ENCODE measurements around the gene CDC42BPB. TPM values are rescaled to one million over a fixed set of nuclear protein-coding genes. Genes with fewer than 3 reads are reported as not detected.

Gene CDC42BPB
- total RNA-seq, 1 donor from 2014 or later, result 147 TPM

DNA sequence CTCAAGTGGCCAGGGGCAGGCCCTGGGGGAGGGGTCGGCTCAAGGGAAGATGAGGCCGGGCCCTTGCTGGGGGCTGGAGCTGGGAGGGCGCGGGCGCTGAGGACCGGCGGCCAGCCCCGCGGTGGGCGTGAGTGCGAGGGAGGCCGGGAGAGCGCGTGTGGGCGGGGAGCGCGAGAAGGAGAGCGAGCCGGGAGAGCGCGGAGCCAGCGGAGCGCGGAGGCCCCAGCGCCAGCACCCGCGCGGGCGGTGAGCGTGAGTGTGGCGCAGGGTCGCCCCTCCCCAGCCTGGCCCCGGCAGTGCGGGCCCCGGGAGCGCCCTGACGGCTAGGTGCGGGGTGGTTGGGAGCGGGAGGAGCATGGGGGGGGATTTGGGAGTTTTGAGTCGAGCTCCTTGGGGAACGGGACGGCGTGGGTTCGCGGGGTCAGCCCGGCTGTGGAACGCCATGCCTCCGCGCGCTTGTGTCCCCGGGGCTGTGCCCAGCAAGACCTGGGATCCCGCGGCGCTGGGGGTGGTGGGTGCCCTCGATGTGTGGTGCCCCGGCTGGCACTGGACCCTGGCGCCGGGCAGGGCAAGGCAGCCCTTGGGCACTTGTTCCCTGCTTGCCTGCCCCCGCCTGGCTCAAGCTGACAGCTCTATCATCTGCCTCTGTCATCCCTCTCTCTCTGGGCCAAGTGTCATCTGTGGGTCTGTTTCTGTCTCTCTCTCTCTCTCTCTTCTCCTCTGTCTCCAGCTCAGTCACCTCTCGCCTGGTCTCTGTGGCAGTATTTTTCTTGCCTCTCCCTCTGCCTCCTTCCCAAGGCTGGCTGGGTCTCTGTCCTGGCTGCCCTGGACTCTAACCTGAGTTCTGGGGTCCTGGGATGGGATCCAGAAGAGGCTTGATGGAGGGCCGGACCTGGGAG lies 26.9 kb upstream of the CDC42BPB start, which contains the start of gene LBHD2:
Gene LBHD2, plus strand, starts transcription at position 190 of the 899 bp plus-strand sequence. CDS start 1,803 bp downstream, outside the sequence.
- H3K4me3 ChIP-seq (ENCODE audit: low read depth, low read length), result no peak within 1 kb of the TSS
- H3K36me3 ChIP-seq (ENCODE audit: control insufficient read depth, insufficient read depth, low read length), result no peaks in the 10 kb centered on the region
- TF ChIP-seq, protein P1, sequence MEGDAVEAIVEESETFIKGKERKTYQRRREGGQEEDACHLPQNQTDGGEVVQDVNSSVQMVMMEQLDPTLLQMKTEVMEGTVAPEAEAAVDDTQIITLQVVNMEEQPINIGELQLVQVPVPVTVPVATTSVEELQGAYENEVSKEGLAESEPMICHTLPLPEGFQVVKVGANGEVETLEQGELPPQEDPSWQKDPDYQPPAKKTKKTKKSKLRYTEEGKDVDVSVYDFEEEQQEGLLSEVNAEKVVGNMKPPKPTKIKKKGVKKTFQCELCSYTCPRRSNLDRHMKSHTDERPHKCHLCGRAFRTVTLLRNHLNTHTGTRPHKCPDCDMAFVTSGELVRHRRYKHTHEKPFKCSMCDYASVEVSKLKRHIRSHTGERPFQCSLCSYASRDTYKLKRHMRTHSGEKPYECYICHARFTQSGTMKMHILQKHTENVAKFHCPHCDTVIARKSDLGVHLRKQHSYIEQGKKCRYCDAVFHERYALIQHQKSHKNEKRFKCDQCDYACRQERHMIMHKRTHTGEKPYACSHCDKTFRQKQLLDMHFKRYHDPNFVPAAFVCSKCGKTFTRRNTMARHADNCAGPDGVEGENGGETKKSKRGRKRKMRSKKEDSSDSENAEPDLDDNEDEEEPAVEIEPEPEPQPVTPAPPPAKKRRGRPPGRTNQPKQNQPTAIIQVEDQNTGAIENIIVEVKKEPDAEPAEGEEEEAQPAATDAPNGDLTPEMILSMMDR (IDR thresholded peaks at IDR 0.05; ENCODE audit: insufficient read depth, low read length, poor library complexity, severe bottlenecking), result no peak
- peaks cover 27% of the 10 kb centered on the region for H3K27me3 ChIP-seq (ENCODE audit: control insufficient read depth, insufficient read depth, low read length)
- no peak for DNase-seq (ENCODE audit: low read depth)

DNA sequence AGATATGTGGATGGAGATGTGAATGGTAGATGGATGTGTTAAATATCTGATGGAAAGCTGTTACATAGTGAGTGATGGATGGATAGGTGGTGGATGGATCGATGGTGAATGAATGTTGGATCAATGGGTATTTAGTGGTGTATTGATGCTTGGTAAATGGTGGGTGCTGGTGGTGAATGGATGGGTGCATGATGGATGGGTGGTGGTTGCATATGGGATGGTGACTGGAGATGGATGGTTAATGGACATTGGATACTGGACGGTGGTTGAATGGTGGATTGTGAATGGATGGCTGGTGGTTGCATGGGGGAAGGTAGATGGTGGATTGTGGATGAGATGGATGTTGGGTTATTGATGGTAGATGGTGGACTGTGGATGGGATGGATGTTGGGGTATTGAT lies 24.6 kb upstream of the CDC42BPB start:
- TF ChIP-seq, protein P1 (IDR thresholded peaks at IDR 0.05; ENCODE audit: insufficient read depth, low read length, poor library complexity, severe bottlenecking), result no peak
- H3K4me3 ChIP-seq (ENCODE audit: low read depth, low read length), result no peak overlapping the region
- H3K36me3 ChIP-seq (ENCODE audit: control insufficient read depth, insufficient read depth, low read length), result no peaks in the 10 kb centered on the region
- H3K27me3 ChIP-seq (ENCODE audit: control insufficient read depth, insufficient read depth, low read length), result peaks cover 27% of the 10 kb centered on the region
- DNase-seq (ENCODE audit: low read depth), result no peak

DNA sequence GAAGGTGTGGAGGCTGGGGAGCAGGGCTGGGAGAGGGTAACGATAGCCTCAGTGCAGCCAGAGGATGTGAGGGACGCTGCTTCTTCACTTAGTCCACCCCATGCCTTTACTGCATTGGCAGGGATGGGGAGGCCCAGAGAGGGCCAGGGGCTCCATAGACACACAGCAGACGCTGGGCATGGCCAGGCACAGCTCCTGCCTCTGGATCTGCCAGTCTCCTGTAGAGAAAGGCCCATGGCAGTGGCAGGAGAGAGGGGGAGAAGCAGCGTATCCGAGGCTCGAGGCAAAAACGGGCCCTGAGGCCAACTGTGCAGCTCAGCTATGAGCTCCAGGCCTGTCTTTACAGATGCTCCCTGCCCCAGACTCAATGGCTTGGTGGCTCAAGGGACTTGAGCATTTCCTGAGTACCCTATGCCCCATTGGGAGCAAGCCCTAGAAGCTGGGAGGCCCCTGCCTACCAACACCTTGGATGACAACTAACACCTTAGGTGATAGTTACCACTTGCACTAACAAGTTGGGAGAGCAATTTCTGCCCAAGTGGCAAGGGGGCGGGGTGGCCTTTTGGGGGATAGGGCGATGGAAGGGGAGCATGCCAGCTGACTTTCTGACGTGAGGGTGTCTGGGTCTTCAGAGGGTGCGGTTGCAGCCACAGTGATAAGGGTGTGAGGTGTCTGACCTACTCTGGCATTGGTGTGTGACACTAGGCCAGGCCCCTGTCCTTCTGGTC lies 21.7 kb upstream of the CDC42BPB start:
- Histone ChIP-seq H3K4me3 (ENCODE audit: low read depth, low read length) (no peak overlapping the region), H3K36me3 (ENCODE audit: control insufficient read depth, insufficient read depth, low read length) (no peaks in the 10 kb centered on the region), H3K27me3 (ENCODE audit: control insufficient read depth, insufficient read depth, low read length) (peaks cover 8% of the 10 kb centered on the region)
- no peak for DNase-seq (ENCODE audit: low read depth)
- TF ChIP-seq, protein P1 (IDR thresholded peaks at IDR 0.05; ENCODE audit: insufficient read depth, low read length, poor library complexity, severe bottlenecking), result no peak

DNA sequence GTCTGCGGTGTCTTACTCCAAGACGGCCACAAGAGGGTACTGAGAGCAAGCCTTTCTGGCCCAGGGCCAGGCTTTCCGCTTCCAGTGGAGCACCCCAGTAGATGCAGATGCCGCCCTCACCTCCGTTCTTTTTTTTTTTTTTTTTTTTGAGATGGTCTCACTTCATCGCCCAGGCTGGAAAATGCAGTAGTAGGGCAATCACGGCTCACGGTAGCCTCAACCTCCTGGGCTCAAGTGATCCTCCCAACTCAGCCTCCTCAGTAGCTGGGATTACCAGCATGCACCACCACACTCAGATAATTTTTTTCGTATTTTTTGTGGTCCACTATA lies 21.0 kb upstream of the CDC42BPB start:
- Histone ChIP-seq H3K36me3 (ENCODE audit: control insufficient read depth, insufficient read depth, low read length) (no peaks in the 10 kb centered on the region), H3K27me3 (ENCODE audit: control insufficient read depth, insufficient read depth, low read length) (peaks cover 4% of the 10 kb centered on the region), H3K4me3 (ENCODE audit: low read depth, low read length) (no peak overlapping the region)
- TF ChIP-seq, protein P1 (IDR thresholded peaks at IDR 0.05; ENCODE audit: insufficient read depth, low read length, poor library complexity, severe bottlenecking), result peak; percentile 79
- DNase-seq (ENCODE audit: low read depth), result no peak

DNA sequence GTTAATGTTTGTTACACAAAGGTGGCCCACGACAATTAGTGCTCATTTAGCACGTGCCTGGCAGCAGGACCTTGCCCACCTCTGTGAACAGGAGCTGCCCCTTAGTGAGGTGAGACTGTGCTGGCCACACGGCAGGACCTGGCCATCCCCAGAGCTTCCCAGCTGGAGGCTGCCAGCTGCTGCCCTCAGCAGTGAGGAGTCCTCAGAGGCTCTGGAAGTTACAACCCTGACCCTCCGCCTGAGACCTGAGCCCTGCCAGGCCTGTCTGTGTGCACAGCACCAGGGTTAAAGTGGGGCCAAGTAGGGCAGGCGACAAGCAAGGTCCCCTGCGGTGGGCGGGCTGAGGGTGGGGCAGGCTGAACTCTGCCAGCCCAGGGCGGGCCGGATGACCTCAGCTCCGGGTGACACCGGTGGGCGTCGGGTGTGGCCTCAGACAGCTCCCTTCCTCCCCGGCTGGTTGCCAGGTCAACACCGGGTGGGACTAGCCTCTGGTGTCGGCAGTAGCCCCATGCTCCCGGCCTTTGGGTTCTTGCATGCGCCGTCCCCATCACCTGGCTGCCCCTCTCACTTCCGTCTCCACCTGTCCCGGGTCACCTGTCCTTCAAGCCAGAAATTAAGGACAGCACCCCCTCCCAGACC lies 17.5 kb upstream of the CDC42BPB start:
- peaks cover 2% of the 10 kb centered on the region for H3K27me3 ChIP-seq (ENCODE audit: control insufficient read depth, insufficient read depth, low read length)
- H3K36me3 ChIP-seq (ENCODE audit: control insufficient read depth, insufficient read depth, low read length), result no peaks in the 10 kb centered on the region
- H3K4me3 ChIP-seq (ENCODE audit: low read depth, low read length), result peak overlapping the region; percentile 33
- TF ChIP-seq, protein P1 (IDR thresholded peaks at IDR 0.05; ENCODE audit: insufficient read depth, low read length, poor library complexity, severe bottlenecking), result no peak
- no peak for DNase-seq (ENCODE audit: low read depth)
